ENCODE measurements around the gene SYVN1.

SYVN1 gene

GRCh38 chr11:65121447-65121864, 12.9 kb downstream of the SYVN1 start:
- TF ChIP-seq CTCF (IDR thresholded peaks at IDR 0.05) = no peak

GRCh38 chr11:65120831-65121230, 13.5 kb downstream of the SYVN1 start:
- no peak for TF ChIP-seq CTCF (IDR thresholded peaks at IDR 0.05)

GRCh38 chr11:65119670-65119995, 14.7 kb downstream of the SYVN1 start:
- TF ChIP-seq CTCF (IDR thresholded peaks at IDR 0.05) = no peak

GRCh38 chr11:65118097-65118837, 16.1 kb downstream of the SYVN1 start:
- TF ChIP-seq CTCF (IDR thresholded peaks at IDR 0.05) = peak; percentile 18; the same call in 1 of the 2 replicates

GRCh38 chr11:65117206-65118096, 16.9 kb downstream of the SYVN1 start, which contains the start of gene ZNHIT2:
Gene ZNHIT2, minus strand, starts transcription at chr11:65117701. Its CDS starts 48 bp downstream, at chr11:65117653.
- TF ChIP-seq CTCF (IDR thresholded peaks at IDR 0.05) = peak; percentile 94

GRCh38 chr11:65116370-65117205, 17.7 kb downstream of the SYVN1 start:
- TF ChIP-seq CTCF (IDR thresholded peaks at IDR 0.05) = no peak
